ENCODE data around the gene HDAC4.

- TF ChIP-seq EP300 (IDR thresholded peaks at IDR 0.05) (no peak), CTCF (IDR thresholded peaks at IDR 0.05) (no peak)
These were observed 132.7 kb downstream of the HDAC4 start for GRCh38 chr2:239268082-239268481.
